GM20000 (cell line): ENCODE results near the gene FOXK1.
"Not testable (repeated sequence)": the region's sequence is repeated elsewhere in the genome, so short reads cannot be mapped to it uniquely, and the experiment has no call there.

ENCODE experiments used
- DNase-seq: peaks from one replicate; pipeline ENCODE4 v3.0.0; 2012; ENCODE audit warnings: low spot score
- TF ChIP-seq, protein P1 (sequence below): IDR thresholded peaks from 2 replicates; pipeline ENCODE4 v1.5.1; 2012; ENCODE audit warnings: mild to moderate bottlenecking, control low read depth; ENCODE audit errors: extremely low read depth, missing control alignments

Gene FOXK1

DNA sequence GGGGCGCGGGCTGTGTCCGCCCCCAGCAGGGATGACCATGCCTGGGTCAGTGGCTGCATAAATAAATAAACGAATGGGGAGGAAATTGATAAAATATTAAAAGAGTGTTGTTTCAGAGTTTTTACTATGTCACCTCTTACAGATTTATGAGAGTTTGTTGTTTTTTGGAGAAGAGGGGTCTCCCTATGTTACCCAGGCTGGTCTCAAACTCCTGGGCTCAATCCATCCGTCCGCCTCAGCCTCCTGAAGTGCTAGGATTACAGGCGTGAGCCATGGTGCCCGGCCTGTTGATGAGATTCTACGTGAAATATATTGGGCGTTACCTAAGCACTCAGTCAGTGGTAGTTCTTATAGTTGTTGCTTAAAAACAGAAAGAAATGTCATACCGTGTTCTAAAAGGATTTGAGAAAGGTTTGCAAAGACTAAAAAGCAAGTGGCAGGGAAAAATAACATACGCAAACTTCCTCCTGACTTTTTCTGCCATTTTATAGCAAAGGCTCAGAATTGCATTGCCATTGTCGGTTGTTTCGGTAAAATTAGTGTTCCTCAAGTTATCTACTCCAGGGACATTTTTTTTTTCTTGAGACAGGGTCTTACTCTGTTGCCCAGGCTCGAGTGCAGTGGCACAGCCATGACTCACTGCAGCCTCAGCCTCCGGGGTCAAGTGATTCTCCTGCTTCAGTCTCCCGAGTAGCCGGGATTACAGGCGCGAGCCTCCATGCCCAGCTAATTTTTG, 39.5 kb upstream of the FOXK1 start:
- no peak for DNase-seq
- TF ChIP-seq, protein P1, sequence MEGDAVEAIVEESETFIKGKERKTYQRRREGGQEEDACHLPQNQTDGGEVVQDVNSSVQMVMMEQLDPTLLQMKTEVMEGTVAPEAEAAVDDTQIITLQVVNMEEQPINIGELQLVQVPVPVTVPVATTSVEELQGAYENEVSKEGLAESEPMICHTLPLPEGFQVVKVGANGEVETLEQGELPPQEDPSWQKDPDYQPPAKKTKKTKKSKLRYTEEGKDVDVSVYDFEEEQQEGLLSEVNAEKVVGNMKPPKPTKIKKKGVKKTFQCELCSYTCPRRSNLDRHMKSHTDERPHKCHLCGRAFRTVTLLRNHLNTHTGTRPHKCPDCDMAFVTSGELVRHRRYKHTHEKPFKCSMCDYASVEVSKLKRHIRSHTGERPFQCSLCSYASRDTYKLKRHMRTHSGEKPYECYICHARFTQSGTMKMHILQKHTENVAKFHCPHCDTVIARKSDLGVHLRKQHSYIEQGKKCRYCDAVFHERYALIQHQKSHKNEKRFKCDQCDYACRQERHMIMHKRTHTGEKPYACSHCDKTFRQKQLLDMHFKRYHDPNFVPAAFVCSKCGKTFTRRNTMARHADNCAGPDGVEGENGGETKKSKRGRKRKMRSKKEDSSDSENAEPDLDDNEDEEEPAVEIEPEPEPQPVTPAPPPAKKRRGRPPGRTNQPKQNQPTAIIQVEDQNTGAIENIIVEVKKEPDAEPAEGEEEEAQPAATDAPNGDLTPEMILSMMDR = no peak

DNA sequence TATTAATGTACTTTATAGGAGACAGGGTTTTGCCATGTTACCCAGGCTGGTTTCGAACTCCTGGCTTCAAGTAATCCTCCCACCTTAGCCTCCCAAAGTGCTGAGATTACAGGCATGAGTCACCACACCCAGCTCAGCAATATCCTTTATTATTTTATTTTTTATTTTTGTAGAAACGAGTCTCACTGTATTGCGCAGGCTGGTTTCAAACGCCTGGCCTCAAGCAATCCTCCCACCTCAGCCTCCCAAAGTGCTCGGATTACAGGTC, 39.0 kb upstream of the FOXK1 start:
- DNase-seq = not testable (repeated sequence)

DNA sequence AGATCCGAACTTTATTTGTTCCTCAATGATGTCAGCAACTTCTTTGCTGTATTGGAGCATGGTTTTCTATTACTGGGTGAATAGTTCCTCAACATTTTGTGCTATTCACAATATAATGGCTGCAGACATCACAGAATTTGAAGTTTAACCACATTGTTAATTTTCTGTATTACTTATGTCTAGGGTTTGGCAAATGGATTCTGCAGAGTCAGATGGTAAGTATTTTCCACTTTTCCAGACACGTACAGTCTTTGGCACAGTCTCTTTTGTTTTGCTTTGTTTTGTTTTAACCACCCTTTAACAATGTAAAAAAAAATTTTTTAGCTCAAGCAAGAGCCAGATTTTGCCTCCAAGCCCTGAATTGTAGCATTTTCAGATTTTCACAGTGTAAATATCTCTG, 36.8 kb upstream of the FOXK1 start:
- no peak for DNase-seq
- TF ChIP-seq, protein P1 = no peak

DNA sequence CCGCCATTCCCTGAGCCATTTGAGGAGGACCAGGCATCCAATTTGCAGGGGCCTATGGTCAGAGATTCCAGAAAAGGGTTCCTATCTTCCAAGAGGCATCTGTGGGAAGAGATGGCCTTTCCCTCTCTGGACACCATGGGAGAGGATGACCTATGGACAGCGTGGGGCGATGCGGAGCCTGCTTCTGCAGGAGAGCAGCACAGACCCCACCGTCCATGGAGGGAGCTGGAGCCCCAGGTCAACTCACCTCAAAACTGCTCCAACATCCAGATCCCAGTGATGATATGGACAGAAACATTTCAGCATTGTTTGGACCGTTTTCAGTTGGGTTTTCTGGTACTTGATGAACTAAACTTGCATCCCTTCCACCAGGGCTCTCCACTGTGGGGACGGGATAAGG, 34.0 kb upstream of the FOXK1 start:
- no peak for DNase-seq
- TF ChIP-seq, protein P1 = no peak

DNA sequence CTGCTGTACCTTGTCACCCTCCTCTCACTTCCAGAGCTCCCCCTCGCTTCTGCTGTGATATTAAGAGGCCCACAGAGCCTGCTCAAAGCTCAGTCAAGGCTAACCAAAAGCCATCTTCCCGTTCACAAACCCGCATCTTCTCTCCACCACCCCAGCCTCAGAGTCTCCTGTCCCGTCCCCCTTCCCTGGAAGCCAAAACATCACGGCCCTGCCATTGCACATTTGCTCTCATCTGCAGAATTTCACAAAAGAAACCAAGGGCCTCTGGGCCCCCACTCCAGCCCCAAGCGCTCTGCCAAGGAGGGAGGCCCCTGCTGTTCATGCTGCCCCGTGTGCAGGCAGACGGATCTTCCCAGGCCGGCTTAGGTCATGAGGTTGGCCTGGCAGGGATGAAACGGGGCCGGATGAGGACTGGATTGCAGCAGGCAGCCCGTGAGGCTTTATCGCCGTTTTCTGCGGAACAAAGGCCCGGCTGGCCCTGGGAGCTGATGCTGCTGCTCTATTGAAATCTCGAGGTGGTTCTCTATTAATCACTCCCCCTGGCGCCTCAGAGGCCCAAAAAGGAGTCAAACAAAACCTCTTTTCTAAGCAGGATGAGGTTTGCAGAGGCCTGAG, 31.6 kb upstream of the FOXK1 start:
- no peak for DNase-seq
- TF ChIP-seq, protein P1 = no peak

DNA sequence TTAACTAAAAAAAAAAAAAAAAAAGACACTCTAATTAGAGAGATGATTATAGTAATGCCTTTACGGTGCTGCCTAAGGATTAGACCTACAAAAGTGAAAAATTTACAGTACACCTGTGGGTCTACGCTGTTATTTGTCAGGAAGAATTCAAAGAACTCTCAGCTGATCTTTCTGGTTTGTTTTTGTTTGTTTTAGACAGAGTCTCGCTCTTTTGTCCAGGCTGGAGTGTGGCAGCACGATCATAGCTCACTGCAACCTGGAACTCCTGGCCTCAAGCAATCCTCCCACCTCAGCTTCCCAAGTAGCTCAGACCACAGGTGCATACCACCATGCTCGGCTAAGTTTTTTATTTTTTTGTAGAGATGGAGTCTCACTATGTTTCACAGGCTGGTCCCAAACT, 28.3 kb upstream of the FOXK1 start:
- no peak for DNase-seq
- TF ChIP-seq, protein P1 = no peak

DNA sequence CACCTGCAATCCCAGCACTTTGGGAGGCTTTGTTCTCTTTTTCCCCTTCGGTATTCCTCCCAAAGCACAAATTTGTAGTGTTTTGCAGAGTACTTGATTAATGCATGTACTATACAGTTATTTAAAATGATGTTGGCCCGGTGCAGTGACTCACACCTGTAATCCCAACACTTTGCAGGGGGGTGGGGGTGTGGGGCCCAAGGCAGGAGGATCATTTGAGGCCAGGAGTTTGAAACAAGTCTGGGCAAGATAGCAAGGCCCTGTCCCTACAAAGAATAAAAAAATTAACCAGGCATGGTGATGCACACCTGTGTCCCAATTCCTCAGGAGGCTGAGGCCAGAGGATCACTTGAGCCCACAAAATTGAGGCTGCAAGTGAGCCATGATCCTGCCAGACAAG, 26.8 kb upstream of the FOXK1 start:
- TF ChIP-seq, protein P1 = no peak

DNA sequence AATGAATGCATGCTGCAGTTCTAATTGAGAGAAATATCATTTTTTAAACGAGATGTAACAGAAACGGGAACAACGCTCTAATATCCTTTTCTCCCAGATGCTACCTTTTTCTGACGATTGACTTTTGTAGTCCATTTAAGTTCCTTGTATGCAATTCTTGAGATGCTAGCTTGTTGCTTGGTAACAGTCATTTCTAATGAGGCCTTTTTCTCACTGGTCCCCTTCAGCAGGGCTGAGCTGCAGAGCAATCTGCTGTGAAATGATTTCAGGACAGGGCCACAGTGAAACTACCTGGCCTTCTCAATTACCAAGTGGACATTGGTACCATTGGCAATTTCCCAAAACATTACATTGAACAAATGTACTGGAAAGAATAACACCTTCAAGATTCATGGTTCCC, 26.2 kb upstream of the FOXK1 start:
- no peak for DNase-seq
- TF ChIP-seq, protein P1 = no peak

More for the DNA sequence above, 26.8 kb upstream of the FOXK1 start:
- no peak for DNase-seq
